HepG2 (cell line): ENCODE results near the gene GGCT. TPM values are rescaled to one million over a fixed set of nuclear protein-coding genes. Genes with fewer than 3 reads are reported as not detected.
A peak's percentile ranks its signal among the peaks of the same experiment; 100 is the strongest.

ENCODE experiments used
- ATAD3A ChIP-seq: sonication (generic); formaldehyde crosslinking; IDR thresholded peaks from 2 replicates; pipeline ENCODE4 v1.4.0; 2020; ENCODE audit warnings: missing genetic modification reagents
- DNMT3B ChIP-seq: conservative IDR thresholded peaks from 2 replicates; pipeline ENCODE4 v1.6.1; 2016; ENCODE audit warnings: missing biosample characterization, control low read depth
- DR1 ChIP-seq: sonication (generic); formaldehyde crosslinking; IDR thresholded peaks from 2 replicates; pipeline ENCODE4 v1.8.0; 2021; ENCODE audit warnings: mild to moderate bottlenecking, missing genetic modification reagents, inconsistent platforms
- EED ChIP-seq: sonication (generic); formaldehyde crosslinking; IDR thresholded peaks from 2 replicates; pipeline ENCODE4 v1.5.0; 2020; ENCODE audit warnings: mild to moderate bottlenecking, missing genetic modification reagents
- FOXJ3 ChIP-seq: sonication (generic); formaldehyde crosslinking; IDR thresholded peaks from 2 replicates; pipeline ENCODE4 v1.4.0; 2020; ENCODE audit warnings: missing genetic modification reagents, mild to moderate bottlenecking, borderline replicate concordance
- GLI4 ChIP-seq: sonication (generic); formaldehyde crosslinking; IDR thresholded peaks from 2 replicates; pipeline ENCODE4 v1.5.1; 2020; ENCODE audit warnings: missing genetic modification reagents, mild to moderate bottlenecking, moderate library complexity, borderline replicate concordance
- GPN1 ChIP-seq: sonication (generic); formaldehyde crosslinking; IDR thresholded peaks from 2 replicates; pipeline ENCODE4 v1.5.1; 2020; ENCODE audit warnings: missing genetic modification reagents, borderline replicate concordance
- IRF9 ChIP-seq: sonication (generic); formaldehyde crosslinking; IDR thresholded peaks from 2 replicates; pipeline ENCODE4 v1.8.0; 2022; ENCODE audit warnings: missing genetic modification reagents, mild to moderate bottlenecking, borderline replicate concordance
- KLF12 ChIP-seq: sonication (generic); formaldehyde crosslinking; IDR thresholded peaks from 2 replicates; pipeline ENCODE4 v1.4.0; 2020; ENCODE audit warnings: missing genetic modification reagents, borderline replicate concordance
- KMT2B ChIP-seq: IDR thresholded peaks from 2 replicates; pipeline ENCODE4 v1.6.1; 2016; ENCODE audit warnings: missing genetic modification reagents, missing compliant biosample characterization
- MXD4 ChIP-seq: IDR thresholded peaks from 2 replicates; pipeline ENCODE4 v1.6.1; 2016; ENCODE audit warnings: mild to moderate bottlenecking, missing biosample characterization, missing genetic modification reagents
- NR3C1 ChIP-seq: sonication (generic); formaldehyde crosslinking; IDR thresholded peaks from 2 replicates; pipeline ENCODE4 v1.4.0; 2020; ENCODE audit warnings: missing genetic modification reagents
- NRL ChIP-seq: sonication (generic); formaldehyde crosslinking; IDR thresholded peaks from 2 replicates; pipeline ENCODE4 v1.5.0; 2020; ENCODE audit warnings: missing genetic modification reagents, mild to moderate bottlenecking, moderate library complexity, borderline replicate concordance
- PBX3 ChIP-seq: sonication (generic); formaldehyde crosslinking; IDR thresholded peaks from 2 replicates; pipeline ENCODE4 v1.8.1; 2023; ENCODE audit warnings: missing genetic modification reagents, inconsistent platforms, borderline replicate concordance
- PHF20 ChIP-seq: sonication (generic); formaldehyde crosslinking; IDR thresholded peaks from 2 replicates; pipeline ENCODE4 v1.5.0; 2020; ENCODE audit warnings: mild to moderate bottlenecking, missing genetic modification reagents
- PHF21A ChIP-seq: sonication (generic); formaldehyde crosslinking; IDR thresholded peaks from 2 replicates; pipeline ENCODE4 v1.5.0; 2020; ENCODE audit warnings: mild to moderate bottlenecking, missing genetic modification reagents
- PRDM4 ChIP-seq: sonication (generic); formaldehyde crosslinking; IDR thresholded peaks from 2 replicates; pipeline ENCODE4 v1.9.0; 2021; ENCODE audit warnings: missing genetic modification reagents, borderline replicate concordance
- RELA ChIP-seq: sonication (generic); formaldehyde crosslinking; IDR thresholded peaks from 2 replicates; pipeline ENCODE4 v1.4.0; 2020; ENCODE audit warnings: missing genetic modification reagents
- SPEN ChIP-seq: sonication (generic); formaldehyde crosslinking; IDR thresholded peaks from 2 replicates; pipeline ENCODE4 v1.5.1; 2020; ENCODE audit warnings: low read depth, mild to moderate bottlenecking, missing genetic modification reagents
- TMF1 ChIP-seq: sonication (generic); formaldehyde crosslinking; IDR thresholded peaks from 2 replicates; pipeline ENCODE4 v1.8.1; 2022; ENCODE audit warnings: low read depth, missing genetic modification reagents
- ZBTB21 ChIP-seq: sonication (generic); formaldehyde crosslinking; IDR thresholded peaks from 2 replicates; pipeline ENCODE4 v1.4.0; 2020; ENCODE audit warnings: missing genetic modification reagents
- ZNF136 ChIP-seq: sonication (generic); formaldehyde crosslinking; IDR thresholded peaks from 2 replicates; pipeline ENCODE4 v1.8.1; 2022; ENCODE audit warnings: low read depth, mild to moderate bottlenecking, moderate library complexity, missing genetic modification reagents
- ZNF292 ChIP-seq: sonication (generic); formaldehyde crosslinking; IDR thresholded peaks from 2 replicates; pipeline ENCODE4 v1.8.1; 2022; ENCODE audit warnings: mild to moderate bottlenecking, low read depth, missing genetic modification reagents, borderline replicate concordance
- ZNF501 ChIP-seq: sonication (generic); formaldehyde crosslinking; IDR thresholded peaks from 2 replicates; pipeline ENCODE4 v1.5.1; 2020; ENCODE audit warnings: mild to moderate bottlenecking, moderate library complexity, missing genetic modification reagents
- ZNF703 ChIP-seq: sonication (generic); formaldehyde crosslinking; IDR thresholded peaks from 2 replicates; pipeline ENCODE4 v1.5.1; 2020; ENCODE audit warnings: missing genetic modification reagents, mild to moderate bottlenecking, moderate library complexity, borderline replicate concordance
- polyA plus RNA-seq, 8 experiments: library from polyadenylated mRNA; depleted of rRNA in 3 of 8; stranded (reverse) in 7 of 8; unstranded in 1 of 8; fragments of >200 nt; fragmentation: Illumina TruSeq in 4 of 8; extraction: Trizol in 4 of 8; gene quantifications; 2 replicates each; pipeline versions ENCODE4 v1.2.1 to v1.2.3, GENCODE V29; 2011 to 2016; ENCODE audit warnings: low read depth in 4 of 8, missing spikeins in 1 of 8, mixed read lengths in 1 of 8; ENCODE audit not compliant: insufficient read depth in 1 of 8
- total RNA-seq, 5 experiments: library from RNA; depleted of rRNA; stranded (reverse); fragments of >200 nt; fragmentation: Illumina TruSeq; extraction: Trizol; gene quantifications; 2 replicates each; pipeline ENCODE4 v1.2.3, GENCODE V29; 2016; ENCODE audit warnings: low read depth in 1 of 5

Gene GGCT
- total and polyA plus RNA-seq, 2 of the 13 experiments (the other 11 are each of a cell fraction or from before 2014, with no cell fraction given), result 19.5 to 78.3 TPM

GRCh38 chr7:30504301-30505173 is at the start of gene GGCT (continued):
- TF ChIP-seq ZNF136 (CRISPR knock-in tag) (no peak), FOXJ3 (CRISPR knock-in tag) (no peak), GLI4 (CRISPR knock-in tag) (peak; percentile 70), ATAD3A (no peak), PHF20 (CRISPR knock-in tag) (peak; percentile 77), TMF1 (CRISPR knock-in tag) (0 out of 2 replicates have a peak, but pooled peaks have one; percentile 37), NRL (peak; percentile 75; the same call in 1 of the 2 replicates), MXD4 (CRISPR knock-in tag) (peak; percentile 90), KMT2B (peak; percentile 88), NR3C1 (CRISPR knock-in tag) (no peak), ZNF703 (CRISPR knock-in tag) (peak; percentile 76; the same call in 1 of the 2 replicates), ZBTB21 (CRISPR knock-in tag) (0 out of 2 replicates have a peak, but pooled peaks have one; percentile 16), PHF21A (CRISPR knock-in tag) (peak; percentile 94), EED (CRISPR knock-in tag) (0 out of 2 replicates have a peak, but pooled peaks have one; percentile 32), ZNF292 (CRISPR knock-in tag) (peak; percentile 63; the same call in 1 of the 2 replicates), GPN1 (no peak), SPEN (CRISPR knock-in tag) (peak; percentile 85), IRF9 (CRISPR knock-in tag) (peak; percentile 64; the same call in 1 of the 2 replicates), PBX3 (CRISPR knock-in tag) (no peak), RELA (CRISPR knock-in tag) (0 out of 2 replicates have a peak, but pooled peaks have one; percentile 68), KLF12 (CRISPR knock-in tag) (0 out of 2 replicates have a peak, but pooled peaks have one; percentile 46), DR1 (CRISPR knock-in tag) (peak; percentile 71; the same call in 1 of the 2 replicates), PRDM4 (CRISPR knock-in tag) (0 out of 2 replicates have a peak, but pooled peaks have one; percentile 43), ZNF501 (CRISPR knock-in tag) (peak; percentile 93), DNMT3B (CRISPR knock-in tag) (0 out of 2 replicates have a peak, but pooled peaks have one; percentile 24)
